Muscle of leg (tissue), 11 donors: ENCODE data around the gene ALX4. TPM values are rescaled to one million over a fixed set of nuclear protein-coding genes. Genes with fewer than 3 reads are reported as not detected.

Experiments used
- DNase-seq: peaks from one replicate; pipeline ENCODE4 v3.0.0; 2013
- H3K27ac ChIP-seq: one replicate; pipeline ENCODE4 v1.5.1; 2013; ENCODE audit warnings: mild to moderate bottlenecking, low read length, control low read depth
- H3K27me3 ChIP-seq: one replicate; pipeline ENCODE4 v1.6.1; 2013; ENCODE audit warnings: low read length; ENCODE audit not compliant: control insufficient read depth, insufficient read depth
- H3K36me3 ChIP-seq: one replicate; pipeline ENCODE4 v1.6.1; 2013; ENCODE audit warnings: low read length; ENCODE audit not compliant: control insufficient read depth, insufficient read depth
- H3K4me1 ChIP-seq: one replicate; pipeline ENCODE4 v1.6.1; 2013; ENCODE audit warnings: low read length; ENCODE audit not compliant: control insufficient read depth, insufficient read depth
- H3K4me3 ChIP-seq: one replicate; pipeline ENCODE4 v1.5.1; 2013; ENCODE audit warnings: low read length, control low read depth
- H3K9me3 ChIP-seq: replicated peaks from 2 replicates; pipeline ENCODE4 v1.6.1; 2013; ENCODE audit warnings: low read depth, low read length; ENCODE audit not compliant: control insufficient read depth
- WGBS: methylation state at CpG from one replicate; pipeline ENCODE4 v1.1.5; 2013; ENCODE audit warnings: missing lambda C conversion rate; ENCODE audit not compliant: insufficient coverage; 5-methylcytosine and 5-hydroxymethylcytosine counted together
- polyA plus RNA-seq, 8 donors: library from polyadenylated mRNA; unstranded; fragments of 120-200 nt; gene quantifications; one replicate each; pipeline versions ENCODE4 v1.2.1 to v1.2.3, GENCODE V29; 2013; ENCODE audit warnings: inconsistent platforms in 1 of 8, low replicate concordance in 1 of 8; ENCODE audit not compliant: insufficient read length in 8 of 8, insufficient read depth in 1 of 8
- total RNA-seq: library from RNA; stranded (reverse); fragments of 120-200 nt; gene quantifications from one replicate; pipeline ENCODE4 v1.2.4, GENCODE V29; 2013

The ALX4 gene
- total and polyA plus RNA-seq, 9 donors, result 0.96 to 6.7 (median 3.7) TPM

DNA sequence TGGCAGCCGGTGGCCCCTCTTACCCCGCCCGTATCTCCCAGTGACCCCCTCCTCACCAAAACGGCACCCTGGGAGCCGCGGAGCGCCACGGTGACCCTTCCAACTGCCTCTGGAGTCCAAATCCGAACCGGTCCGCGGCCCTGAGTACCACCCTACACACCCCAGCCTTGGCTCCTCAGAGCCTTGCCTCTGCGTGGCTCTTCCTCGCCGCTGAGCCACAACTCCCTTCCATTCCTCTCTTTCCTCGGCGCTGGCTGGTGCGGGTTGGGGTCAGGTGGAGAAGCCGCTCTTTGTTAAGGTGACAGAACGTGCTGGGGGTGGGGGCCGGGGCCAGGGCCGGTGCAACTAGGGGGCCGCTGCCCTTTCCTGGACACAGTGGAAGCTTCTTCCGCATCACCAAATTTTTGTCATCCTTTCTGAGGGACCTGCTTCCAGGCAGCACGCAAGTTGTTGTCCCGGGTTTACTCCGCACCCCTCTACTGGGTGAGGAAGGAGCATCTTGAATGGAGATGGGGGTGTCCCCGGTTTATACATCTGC, 6.5 kb downstream of the ALX4 start:
- Histone ChIP-seq H3K4me3 (no peak overlapping the region), H3K36me3 (no peaks in the 10 kb centered on the region), H3K27me3 (peaks cover 91% of the 10 kb centered on the region), H3K4me1 (peaks cover 29% of the 10 kb centered on the region), H3K27ac (no peak overlapping the region), H3K9me3 (no peaks in the 10 kb centered on the region)
- WGBS, result 46% methylated on average over 10 of the region's 28 CpGs
- DNase-seq, result no peak

DNA sequence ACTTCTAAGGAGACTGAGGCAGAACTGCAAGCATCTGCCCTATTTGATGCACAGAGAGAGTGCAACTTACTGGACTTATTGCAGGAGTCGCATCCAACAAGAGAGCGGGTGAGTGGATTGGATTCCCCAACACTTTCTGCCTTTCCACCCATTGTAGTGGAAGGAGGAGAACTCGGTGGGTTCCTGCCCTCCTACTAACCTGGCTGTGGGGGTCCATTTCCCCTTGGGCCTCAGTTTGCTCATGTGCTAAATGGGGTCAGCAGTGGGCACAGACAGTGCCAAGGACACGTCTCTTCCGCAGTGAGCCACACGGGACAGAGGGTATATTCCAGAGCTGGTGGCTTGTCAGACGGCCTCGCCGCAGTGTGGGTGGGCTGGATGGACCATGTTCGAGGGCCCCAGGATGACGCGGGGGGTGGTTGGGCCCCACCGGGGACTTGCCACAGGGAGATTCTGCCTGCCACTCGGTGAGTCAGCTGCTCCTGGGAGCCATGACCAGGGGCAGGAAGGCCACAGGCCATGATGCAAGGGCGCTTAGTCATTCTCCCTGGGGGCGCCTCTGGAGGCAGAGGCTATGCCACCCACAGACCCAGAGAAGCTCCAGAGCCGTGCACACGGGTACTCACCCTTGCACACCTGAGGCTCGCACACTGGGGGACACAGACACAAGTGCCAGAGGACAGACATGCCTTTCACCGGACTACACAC, 8.2 kb downstream of the ALX4 start:
- H3K9me3 ChIP-seq, result no peaks in the 10 kb centered on the region
- peaks cover 79% of the 10 kb centered on the region for H3K27me3 ChIP-seq
- H3K4me1 ChIP-seq, result peaks cover 22% of the 10 kb centered on the region
- WGBS, result 78% methylated on average over 18 of the region's 20 CpGs
- no peak for DNase-seq
- H3K4me3 ChIP-seq, result no peak overlapping the region
- H3K36me3 ChIP-seq, result no peaks in the 10 kb centered on the region
- no peak overlapping the region for H3K27ac ChIP-seq

DNA sequence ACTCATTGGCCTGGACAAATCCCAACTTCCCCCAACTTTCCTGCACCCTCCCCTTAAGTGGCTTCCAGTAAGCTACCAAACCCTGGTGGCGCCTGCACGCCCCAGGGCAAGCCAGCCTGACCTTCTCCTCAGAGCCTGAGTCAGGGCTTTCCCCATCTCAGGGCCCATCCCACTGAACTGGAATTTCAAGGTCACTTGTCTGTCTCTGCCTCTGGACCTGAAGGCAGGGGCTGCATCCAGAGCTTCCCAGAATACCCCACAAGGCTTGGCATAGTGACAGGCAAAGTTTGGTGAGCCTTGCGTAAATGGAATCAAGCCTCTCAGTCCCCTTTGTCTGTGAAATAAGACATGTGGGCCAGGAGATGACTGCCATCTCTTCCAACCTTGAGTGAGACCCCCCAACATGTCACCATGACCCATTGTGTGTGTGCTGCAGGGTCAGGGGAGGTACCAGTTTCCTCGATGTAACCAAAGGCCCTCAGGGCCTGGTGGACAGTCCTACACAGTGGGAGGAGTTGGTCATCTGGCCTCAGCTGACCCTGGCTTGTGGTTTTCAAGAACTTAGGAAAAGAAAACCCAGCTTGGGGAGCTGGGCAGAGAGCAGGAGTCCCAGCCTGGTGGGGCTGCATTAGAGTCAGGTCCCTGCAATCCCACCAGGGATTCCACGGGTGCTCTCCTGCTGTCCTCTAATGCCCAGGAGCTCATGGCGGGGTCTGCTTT, 8.9 kb downstream of the ALX4 start:
- H3K4me1 ChIP-seq, result peaks cover 17% of the 10 kb centered on the region
- H3K9me3 ChIP-seq, result no peaks in the 10 kb centered on the region
- 75% methylated on average over 3 of the region's 6 CpGs for WGBS
- H3K27me3 ChIP-seq, result peaks cover 72% of the 10 kb centered on the region
- no peak overlapping the region for H3K27ac ChIP-seq
- H3K4me3 ChIP-seq, result no peak overlapping the region
- H3K36me3 ChIP-seq, result no peaks in the 10 kb centered on the region
- DNase-seq, result no peak

DNA sequence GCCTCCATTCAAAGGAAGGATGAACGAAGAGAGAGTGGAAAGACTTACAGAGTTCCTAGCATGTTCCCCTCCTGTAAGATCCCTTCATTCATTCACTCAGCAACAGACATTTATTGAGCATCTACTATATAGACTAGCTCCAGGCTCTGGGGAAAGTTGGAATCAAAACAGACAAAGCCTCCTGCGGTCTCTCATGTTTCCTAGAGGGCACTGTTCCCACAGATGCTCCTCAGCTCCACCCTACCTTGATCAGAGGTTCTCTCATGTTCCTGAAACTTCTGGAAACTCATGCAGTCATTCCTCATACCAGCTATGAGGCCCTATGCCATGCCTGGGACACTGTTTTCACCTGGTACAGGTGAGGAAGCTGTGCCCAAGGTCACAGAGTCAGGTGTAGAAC, 11.1 kb downstream of the ALX4 start:
- WGBS, result 71% methylated on average over 1 of the region's 2 CpGs
- Histone ChIP-seq H3K9me3 (no peaks in the 10 kb centered on the region), H3K27ac (no peak overlapping the region), H3K4me3 (no peak overlapping the region), H3K4me1 (no peaks in the 10 kb centered on the region), H3K36me3 (no peaks in the 10 kb centered on the region), H3K27me3 (peaks cover 60% of the 10 kb centered on the region)
- DNase-seq, result no peak

DNA sequence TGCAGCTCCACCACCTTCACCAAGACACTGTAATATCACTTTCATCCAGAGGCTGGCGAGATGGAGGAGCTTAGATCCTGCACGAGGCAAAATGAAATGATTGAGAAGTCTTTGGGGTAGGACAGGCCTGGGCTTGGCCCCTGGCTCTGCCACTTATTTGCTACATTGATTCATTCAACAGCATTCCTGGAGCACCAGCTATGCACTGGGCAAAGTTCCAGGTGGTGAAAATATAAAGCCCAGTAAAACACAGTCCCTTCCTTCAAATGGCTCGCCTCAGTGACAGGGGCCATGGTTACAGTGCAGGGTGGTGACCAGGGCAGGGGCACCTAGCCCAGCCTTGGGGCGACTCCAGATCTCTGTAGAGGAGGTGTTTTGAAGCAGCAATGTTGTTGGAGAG, 19.7 kb downstream of the ALX4 start:
- no peak overlapping the region for H3K27ac ChIP-seq
- 86% methylated on average over 1 of the region's 4 CpGs for WGBS

DNA sequence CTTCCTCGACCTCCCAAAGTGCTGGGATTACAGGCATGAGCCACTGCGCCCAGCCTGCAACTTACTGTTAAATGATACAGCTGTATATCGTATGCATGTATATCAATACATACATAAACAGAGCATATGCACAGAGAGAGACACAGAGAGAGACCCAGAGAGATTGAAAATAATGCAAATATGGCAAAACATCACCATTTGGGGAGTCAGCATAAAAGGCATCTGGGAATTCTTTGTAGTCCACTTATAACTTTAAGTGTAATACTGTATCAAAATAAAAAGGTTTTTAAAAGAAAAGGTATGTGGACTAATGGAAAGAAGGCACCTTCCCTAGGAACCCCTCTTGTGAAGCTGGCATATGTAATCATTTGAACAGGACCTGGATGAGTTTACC, 21.8 kb downstream of the ALX4 start:
- H3K4me1 ChIP-seq, result peaks cover 11% of the 10 kb centered on the region
- peaks cover 8% of the 10 kb centered on the region for H3K27me3 ChIP-seq
- no peak for DNase-seq
- no peaks in the 10 kb centered on the region for H3K9me3 ChIP-seq
- H3K4me3 ChIP-seq, result no peak overlapping the region
- H3K27ac ChIP-seq, result no peak overlapping the region
- WGBS, result no CpG with 5 or more reads among the region's 3 CpGs
- H3K36me3 ChIP-seq, result no peaks in the 10 kb centered on the region

More for the DNA sequence above, 19.7 kb downstream of the ALX4 start:
- peaks cover 18% of the 10 kb centered on the region for H3K27me3 ChIP-seq
- no peak overlapping the region for H3K4me3 ChIP-seq
- no peaks in the 10 kb centered on the region for H3K36me3 ChIP-seq
- no peaks in the 10 kb centered on the region for H3K9me3 ChIP-seq
- peaks cover 11% of the 10 kb centered on the region for H3K4me1 ChIP-seq
- DNase-seq, result no peak

GRCh38 chr11:44286911-44287310, 23.0 kb downstream of the ALX4 start:
- Histone ChIP-seq H3K4me1 (peaks cover 11% of the 10 kb centered on the region), H3K27ac (no peak overlapping the region), H3K4me3 (no peak overlapping the region), H3K36me3 (no peaks in the 10 kb centered on the region), H3K27me3 (peaks cover 8% of the 10 kb centered on the region), H3K9me3 (no peaks in the 10 kb centered on the region)
- DNase-seq, result no peak
- WGBS, result 97% methylated on average over 3 of the region's 11 CpGs

- Histone ChIP-seq H3K4me1 (peaks cover 11% of the 10 kb centered on the region), H3K36me3 (no peaks in the 10 kb centered on the region), H3K4me3 (no peak overlapping the region), H3K27ac (no peak overlapping the region), H3K27me3 (peaks cover 8% of the 10 kb centered on the region), H3K9me3 (no peaks in the 10 kb centered on the region)
- 58% methylated on average over 9 of the region's 10 CpGs for WGBS
- DNase-seq, result peak; percentile 43
These were observed 23.6 kb downstream of the ALX4 start for GRCh38 chr11:44286268-44286880.

GRCh38 chr11:44285756-44286155, 24.2 kb downstream of the ALX4 start:
- 14% methylated on average over 2 of the region's 2 CpGs for WGBS
- Histone ChIP-seq H3K36me3 (no peaks in the 10 kb centered on the region), H3K9me3 (no peaks in the 10 kb centered on the region), H3K27ac (no peak overlapping the region), H3K27me3 (peaks cover 8% of the 10 kb centered on the region), H3K4me3 (no peak overlapping the region), H3K4me1 (peaks cover 11% of the 10 kb centered on the region)
- DNase-seq, result no peak

- WGBS, result 82% methylated on average over 1 of the region's 5 CpGs
- DNase-seq, result no peak
- H3K27ac ChIP-seq, result no peak overlapping the region
- peaks cover 2% of the 10 kb centered on the region for H3K27me3 ChIP-seq
- no peak overlapping the region for H3K4me3 ChIP-seq
- H3K9me3 ChIP-seq, result no peaks in the 10 kb centered on the region
- H3K36me3 ChIP-seq, result no peaks in the 10 kb centered on the region
- peaks cover 16% of the 10 kb centered on the region for H3K4me1 ChIP-seq
These were observed 27.3 kb downstream of the ALX4 start for GRCh38 chr11:44282620-44283019.
